Trophoblast cell (in vitro differentiated cells and primary cell): Measurements from ENCODE around the gene LPXN.

Source experiments
- DNase-seq, 2 donors: peaks; one replicate each; pipeline ENCODE4 v3.0.0-alpha.2; 2016
- H2AFZ ChIP-seq: 2 replicates; pipeline ENCODE4 v1.6.1; 2013; ENCODE audit warnings: low read length, moderate library complexity, mild to moderate bottlenecking; ENCODE audit not compliant: insufficient read depth, poor library complexity
- H2AK5ac ChIP-seq: 2 replicates; pipeline ENCODE4 v1.6.1; 2013; ENCODE audit warnings: mild to moderate bottlenecking, low read length
- H2BK120ac ChIP-seq: 2 replicates; pipeline ENCODE4 v1.6.1; 2013; ENCODE audit warnings: low read length, mild to moderate bottlenecking, moderate library complexity; ENCODE audit not compliant: insufficient read depth, poor library complexity
- H2BK12ac ChIP-seq: 2 replicates; pipeline ENCODE4 v1.6.1; 2013; ENCODE audit warnings: mild to moderate bottlenecking, low read length, moderate library complexity
- H2BK5ac ChIP-seq: 2 replicates; pipeline ENCODE4 v1.6.1; 2013; ENCODE audit warnings: low read length, low read depth, moderate library complexity, mild to moderate bottlenecking; ENCODE audit not compliant: poor library complexity
- H3K14ac ChIP-seq: 2 replicates; pipeline ENCODE4 v1.6.1; 2013; ENCODE audit warnings: mild to moderate bottlenecking, low read length
- H3K18ac ChIP-seq: 2 replicates; pipeline ENCODE4 v1.6.1; 2013; ENCODE audit warnings: mild to moderate bottlenecking, low read length
- H3K23ac ChIP-seq: 2 replicates; pipeline ENCODE4 v1.6.1; 2013; ENCODE audit warnings: low read length
- H3K27ac ChIP-seq: 2 replicates; pipeline ENCODE4 v1.5.1; 2013; ENCODE audit warnings: low read depth, mild to moderate bottlenecking, inconsistent platforms, low read length, moderate library complexity
- H3K27me3 ChIP-seq: 2 replicates; pipeline ENCODE4 v1.6.1; 2013; ENCODE audit warnings: inconsistent platforms, mild to moderate bottlenecking, low read length, moderate library complexity; ENCODE audit not compliant: insufficient read depth
- H3K36me3 ChIP-seq, 2 experiments: 1 replicate in 1 of 2; 2 replicates in 1 of 2; pipeline ENCODE4 v1.6.1; 2013; ENCODE audit warnings: low read length in 2 of 2, mild to moderate bottlenecking in 2 of 2, moderate library complexity in 1 of 2; ENCODE audit not compliant: insufficient read depth in 2 of 2, control insufficient read depth in 1 of 2
- H3K4ac ChIP-seq: 2 replicates; pipeline ENCODE4 v1.6.1; 2013; ENCODE audit warnings: low read depth, mild to moderate bottlenecking, low read length, moderate library complexity
- H3K4me1 ChIP-seq, 2 experiments: 1 replicate in 1 of 2; 2 replicates in 1 of 2; pipeline ENCODE4 v1.6.1; 2013; ENCODE audit warnings: low read length in 2 of 2, mild to moderate bottlenecking in 2 of 2, moderate library complexity in 1 of 2; ENCODE audit not compliant: insufficient read depth in 2 of 2, control insufficient read depth in 1 of 2
- H3K4me2 ChIP-seq: 2 replicates; pipeline ENCODE4 v1.6.1; 2013; ENCODE audit warnings: inconsistent platforms, mild to moderate bottlenecking, low read length, moderate library complexity
- H3K4me3 ChIP-seq: 2 replicates; pipeline ENCODE4 v1.5.1; 2013; ENCODE audit warnings: mild to moderate bottlenecking, low read depth, low read length, inconsistent platforms
- H3K79me1 ChIP-seq: one replicate; pipeline ENCODE4 v1.6.1; 2013; ENCODE audit warnings: low read length
- H3K79me2 ChIP-seq: 2 replicates; pipeline ENCODE4 v1.6.1; 2013; ENCODE audit warnings: low read length, mild to moderate bottlenecking; ENCODE audit not compliant: control insufficient read depth, insufficient read depth, poor library complexity
- H3K9ac ChIP-seq: 2 replicates; pipeline ENCODE4 v1.6.1; 2013; ENCODE audit warnings: mild to moderate bottlenecking, low read length
- H3K9me3 ChIP-seq: 2 replicates; pipeline ENCODE4 v1.6.1; 2013; ENCODE audit warnings: low read depth, mild to moderate bottlenecking, control low read depth, inconsistent platforms, low read length; ENCODE audit not compliant: insufficient read depth
- H4K12ac ChIP-seq: 2 replicates; pipeline ENCODE4 v1.6.1; 2013; ENCODE audit warnings: low read depth, mild to moderate bottlenecking, low read length, moderate library complexity
- H4K8ac ChIP-seq: 2 replicates; pipeline ENCODE4 v1.6.1; 2013; ENCODE audit warnings: low read depth, mild to moderate bottlenecking, low read length, moderate library complexity
- H4K91ac ChIP-seq: one replicate; pipeline ENCODE4 v1.6.1; 2013; ENCODE audit warnings: low read depth, mild to moderate bottlenecking, low read length, moderate library complexity
- WGBS: extraction: QIAGEN DNeasy Blood & Tissue Kit; methylation state at CpG from one replicate; pipeline ENCODE4 v1.1.7; 2013; ENCODE audit warnings: missing lambda C conversion rate; ENCODE audit not compliant: insufficient read length, insufficient coverage; ENCODE audit errors: extremely low coverage; 5-methylcytosine and 5-hydroxymethylcytosine counted together

The LPXN gene

DNA sequence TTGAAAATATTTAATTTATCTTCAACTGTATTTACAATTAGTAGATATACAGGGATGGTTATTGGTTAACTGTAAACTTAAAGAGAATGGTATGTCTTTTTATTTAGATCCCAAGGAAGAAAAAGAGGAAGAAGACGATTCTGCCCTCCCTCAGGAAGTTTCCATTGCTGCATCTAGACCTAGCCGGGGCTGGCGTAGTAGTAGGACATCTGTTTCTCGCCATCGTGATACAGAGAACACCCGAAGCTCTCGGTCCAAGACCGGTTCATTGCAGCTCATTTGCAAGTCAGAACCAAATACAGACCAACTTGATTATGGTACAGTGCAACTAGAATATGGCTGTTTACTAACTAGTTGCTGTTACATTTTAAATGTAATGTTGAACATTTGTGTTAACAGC is 34.1 kb upstream of the LPXN start:
- Histone ChIP-seq H3K23ac (no peak overlapping the region), H3K27ac (no peak overlapping the region), H4K8ac (no peak overlapping the region), H3K18ac (no peak overlapping the region), H3K79me2 (no peaks in the 10 kb centered on the region), H3K4me3 (no peak overlapping the region), H3K27me3 (no peaks in the 10 kb centered on the region), H2BK5ac (no peak overlapping the region), H2BK12ac (no peak overlapping the region), H3K36me3 (peaks cover 2 to 12% of the 10 kb centered on the region in 2 experiments), H4K91ac (no peak overlapping the region), H3K4me1 (no peaks in the 10 kb centered on the region), H3K4ac (no peak overlapping the region), H3K4me2 (no peak overlapping the region), H2BK120ac (no peak overlapping the region), H2AK5ac (no peak overlapping the region), H3K9ac (no peak overlapping the region), H3K79me1 (no peaks in the 10 kb centered on the region), H3K9me3 (no peaks in the 10 kb centered on the region), H2AFZ (no peak overlapping the region), H3K14ac (no peak overlapping the region), H4K12ac (no peak overlapping the region)
- WGBS: no CpG with 5 or more reads among the region's 8 CpGs
- no peak for DNase-seq

DNA sequence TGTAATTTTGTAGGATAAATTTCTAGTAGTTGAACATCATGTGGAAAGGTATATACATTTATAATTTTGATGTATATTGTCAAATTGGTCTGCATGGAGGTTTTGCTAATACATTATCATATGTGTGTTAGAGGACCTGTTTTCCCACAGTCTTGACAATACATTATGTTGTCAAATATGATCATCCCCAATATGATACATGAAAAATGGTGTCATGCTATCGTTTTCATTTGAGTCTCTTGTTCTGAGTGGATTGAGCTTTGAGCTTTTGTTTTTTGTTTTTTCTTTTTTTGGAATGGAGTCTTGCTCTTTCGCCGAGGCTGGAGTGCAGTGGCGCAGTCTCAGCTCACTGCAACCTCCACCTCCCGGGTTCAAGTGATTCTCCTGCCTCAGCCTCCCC is 32.7 kb upstream of the LPXN start:
- H3K9me3 ChIP-seq: no peaks in the 10 kb centered on the region
- no peak overlapping the region for H3K4me3 ChIP-seq
- H3K79me2 ChIP-seq: peaks cover 2% of the 10 kb centered on the region
- H2AK5ac ChIP-seq: no peak overlapping the region
- H3K4me1 ChIP-seq: no peaks in the 10 kb centered on the region
- no peak overlapping the region for H2BK120ac ChIP-seq
- no peak overlapping the region for H4K12ac ChIP-seq
- no peak overlapping the region for H2BK12ac ChIP-seq
- WGBS: no CpG with 5 or more reads among the region's 5 CpGs
- H3K23ac ChIP-seq: no peak overlapping the region
- no peak overlapping the region for H3K4ac ChIP-seq
- H2AFZ ChIP-seq: no peak overlapping the region
- no peak overlapping the region for H4K8ac ChIP-seq
- no peak overlapping the region for H3K4me2 ChIP-seq
- no peak overlapping the region for H3K9ac ChIP-seq
- H3K27me3 ChIP-seq: no peaks in the 10 kb centered on the region
- no peak overlapping the region for H3K14ac ChIP-seq
- DNase-seq: no peak
- no peaks in the 10 kb centered on the region for H3K79me1 ChIP-seq
- H2BK5ac ChIP-seq: no peak overlapping the region
- peaks cover 2 to 8% of the 10 kb centered on the region in 2 experiments for H3K36me3 ChIP-seq
- no peak overlapping the region for H4K91ac ChIP-seq
- H3K18ac ChIP-seq: no peak overlapping the region
- H3K27ac ChIP-seq: no peak overlapping the region

DNA sequence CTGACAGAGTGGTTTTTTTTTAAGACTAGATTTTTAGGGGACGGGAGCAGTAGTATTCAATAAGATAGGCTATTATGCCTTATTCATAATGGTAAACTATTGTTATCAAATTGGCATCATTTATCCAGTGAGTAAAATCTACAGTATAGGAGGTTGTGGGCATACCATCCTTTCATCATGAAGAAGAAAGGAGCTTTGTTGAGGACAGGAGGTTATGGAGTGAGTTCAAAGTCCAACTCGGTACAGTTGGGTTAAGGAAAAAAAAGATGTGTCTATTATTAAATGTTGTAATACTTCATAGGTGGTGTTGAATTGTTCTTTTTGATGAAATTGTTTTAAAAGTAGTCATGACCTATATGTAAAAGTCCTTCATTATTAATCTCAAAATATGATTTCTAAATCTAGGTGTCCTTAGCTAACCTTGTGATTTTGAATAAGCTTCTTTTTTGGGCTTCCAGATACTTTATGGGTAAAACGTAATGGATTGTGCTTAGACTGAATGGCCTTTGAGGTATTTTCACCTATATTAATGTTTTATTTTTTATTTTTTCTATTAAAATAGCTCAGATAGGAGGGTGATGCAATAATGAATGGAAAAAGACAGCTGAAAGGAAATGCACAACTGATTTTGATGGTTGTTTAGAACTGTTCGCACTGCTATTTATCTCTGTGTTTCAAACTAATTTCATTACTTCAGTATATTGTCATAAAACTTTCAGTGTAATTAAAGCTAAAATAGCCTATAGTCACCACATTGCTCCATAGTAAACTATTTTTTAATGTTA is 31.5 kb upstream of the LPXN start:
- H3K4ac ChIP-seq: no peak overlapping the region
- no peaks in the 10 kb centered on the region for H3K4me1 ChIP-seq
- H3K79me1 ChIP-seq: no peaks in the 10 kb centered on the region
- no peak overlapping the region for H4K91ac ChIP-seq
- H3K9me3 ChIP-seq: no peaks in the 10 kb centered on the region
- H3K14ac ChIP-seq: no peak overlapping the region
- H3K79me2 ChIP-seq: peaks cover 2% of the 10 kb centered on the region
- H3K36me3 ChIP-seq: peaks cover 2% of the 10 kb centered on the region in 2 experiments
- H3K18ac ChIP-seq: no peak overlapping the region
- H2BK12ac ChIP-seq: no peak overlapping the region
- WGBS: no CpG with 5 or more reads among the region's 4 CpGs
- H4K8ac ChIP-seq: no peak overlapping the region
- no peak overlapping the region for H2BK5ac ChIP-seq
- H3K23ac ChIP-seq: no peak overlapping the region
- H3K4me2 ChIP-seq: no peak overlapping the region
- H3K27ac ChIP-seq: no peak overlapping the region
- H4K12ac ChIP-seq: no peak overlapping the region
- no peaks in the 10 kb centered on the region for H3K27me3 ChIP-seq
- no peak overlapping the region for H2AFZ ChIP-seq
- H3K4me3 ChIP-seq: no peak overlapping the region
- no peak overlapping the region for H3K9ac ChIP-seq
- DNase-seq: no peak
- no peak overlapping the region for H2AK5ac ChIP-seq
- H2BK120ac ChIP-seq: no peak overlapping the region

DNA sequence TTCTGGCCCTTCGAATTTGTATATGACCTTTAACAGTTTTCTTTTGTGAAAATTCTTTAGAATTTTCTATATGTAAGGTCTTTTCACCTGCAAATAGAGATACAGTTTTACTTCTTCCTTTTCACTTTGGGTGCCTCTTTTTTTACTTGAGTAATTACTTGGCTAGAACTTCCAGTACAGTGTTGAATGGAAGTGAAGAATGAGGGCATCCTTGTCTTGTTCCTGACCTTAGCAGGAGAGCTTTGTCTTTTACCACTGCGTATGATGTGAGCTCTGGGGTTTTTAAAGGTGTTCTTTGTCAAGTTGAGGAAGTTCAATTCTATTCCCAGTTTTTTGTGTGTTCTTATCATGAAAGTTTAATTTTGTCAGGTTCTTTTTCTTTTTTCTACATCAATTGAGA is 24.9 kb upstream of the LPXN start:
- Histone ChIP-seq H4K91ac (no peak overlapping the region), H3K4me2 (no peak overlapping the region), H3K79me1 (no peaks in the 10 kb centered on the region), H3K18ac (no peak overlapping the region), H3K4me1 (no peaks in the 10 kb centered on the region), H3K9me3 (no peaks in the 10 kb centered on the region), H4K12ac (no peak overlapping the region), H4K8ac (no peak overlapping the region), H3K9ac (no peak overlapping the region), H3K79me2 (peaks cover 2% of the 10 kb centered on the region), H2BK120ac (no peak overlapping the region), H3K36me3 (no peaks in the 10 kb centered on the region), H2BK12ac (no peak overlapping the region), H3K27ac (no peak overlapping the region), H3K4ac (no peak overlapping the region), H3K27me3 (no peaks in the 10 kb centered on the region), H3K14ac (no peak overlapping the region), H3K4me3 (no peak overlapping the region), H3K23ac (no peak overlapping the region), H2BK5ac (no peak overlapping the region), H2AK5ac (no peak overlapping the region), H2AFZ (no peak overlapping the region)
- DNase-seq: no peak
- no CpG with 5 or more reads among the region's 2 CpGs for WGBS
